ENCODE results near the gene BTN3A1. TPM values are rescaled to one million over a fixed set of nuclear protein-coding genes. Genes with fewer than 3 reads are reported as not detected.

BTN3A1 gene
- total and polyA plus RNA-seq, 2 of the 13 experiments (the other 11 are each of a cell fraction or from before 2014, with no cell fraction given): 13.3 to 14.0 TPM

- no peak for TF ChIP-seq PREB (CRISPR knock-in tag; IDR thresholded peaks at IDR 0.05)
- TF ChIP-seq, protein P1, sequence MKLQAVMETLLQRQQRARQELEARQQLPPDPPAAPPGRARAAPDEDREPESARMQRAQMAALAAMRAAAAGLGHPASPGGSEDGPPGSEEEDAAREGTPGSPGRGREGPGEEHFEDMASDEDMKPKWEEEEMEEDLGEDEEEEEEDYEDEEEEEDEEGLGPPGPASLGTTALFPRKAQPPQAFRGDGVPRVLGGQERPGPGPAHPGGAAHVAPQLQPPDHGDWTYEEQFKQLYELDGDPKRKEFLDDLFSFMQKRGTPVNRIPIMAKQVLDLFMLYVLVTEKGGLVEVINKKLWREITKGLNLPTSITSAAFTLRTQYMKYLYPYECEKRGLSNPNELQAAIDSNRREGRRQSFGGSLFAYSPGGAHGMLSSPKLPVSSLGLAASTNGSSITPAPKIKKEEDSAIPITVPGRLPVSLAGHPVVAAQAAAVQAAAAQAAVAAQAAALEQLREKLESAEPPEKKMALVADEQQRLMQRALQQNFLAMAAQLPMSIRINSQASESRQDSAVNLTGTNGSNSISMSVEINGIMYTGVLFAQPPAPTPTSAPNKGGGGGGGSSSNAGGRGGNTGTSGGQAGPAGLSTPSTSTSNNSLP (IDR thresholded peaks at IDR 0.05; ENCODE audit: low read depth, low read length): no peak; the same call in 1 of the 2 replicates
- TF ChIP-seq ZNF44 (CRISPR knock-in tag; IDR thresholded peaks at IDR 0.05): no peak
- TF ChIP-seq MEIS2 (CRISPR knock-in tag; IDR thresholded peaks at IDR 0.05): no peak
- TF ChIP-seq ZNF180 (CRISPR knock-in tag; IDR thresholded peaks at IDR 0.05; ENCODE audit: borderline replicate concordance, low read depth): no peak
- no peak for TF ChIP-seq TBP (CRISPR knock-in tag; IDR thresholded peaks at IDR 0.05)
- TF ChIP-seq FOXP1 (IDR thresholded peaks at IDR 0.05): no peak
- TF ChIP-seq FOXP1 (CRISPR knock-in tag; IDR thresholded peaks at IDR 0.05): 0 out of 2 replicates have a peak, but pooled peaks have one; percentile 6
- TF ChIP-seq RXRB (CRISPR knock-in tag; IDR thresholded peaks at IDR 0.05; ENCODE audit: borderline replicate concordance): peak; percentile 11; the same call in 1 of the 2 replicates
- no peak for TF ChIP-seq FOXP4 (CRISPR knock-in tag; IDR thresholded peaks at IDR 0.05)
- TF ChIP-seq HNRNPL (IDR thresholded peaks at IDR 0.05; ENCODE audit: low read depth, low read length): no peak
- TF ChIP-seq ZNF672 (CRISPR knock-in tag; IDR thresholded peaks at IDR 0.05): no peak
- TF ChIP-seq ZNF839 (CRISPR knock-in tag; IDR thresholded peaks at IDR 0.05; ENCODE audit: borderline replicate concordance): 0 out of 2 replicates have a peak, but pooled peaks have one; percentile 49
- TF ChIP-seq ARID5B (CRISPR knock-in tag; IDR thresholded peaks at IDR 0.05): no peak
- TF ChIP-seq KAT7 (CRISPR knock-in tag; IDR thresholded peaks at IDR 0.05; ENCODE audit: borderline replicate concordance): no peak
- TF ChIP-seq ZNF614 (CRISPR knock-in tag; IDR thresholded peaks at IDR 0.05; ENCODE audit: borderline replicate concordance): 0 out of 2 replicates have a peak, but pooled peaks have one; percentile 25
- TF ChIP-seq, protein P2, sequence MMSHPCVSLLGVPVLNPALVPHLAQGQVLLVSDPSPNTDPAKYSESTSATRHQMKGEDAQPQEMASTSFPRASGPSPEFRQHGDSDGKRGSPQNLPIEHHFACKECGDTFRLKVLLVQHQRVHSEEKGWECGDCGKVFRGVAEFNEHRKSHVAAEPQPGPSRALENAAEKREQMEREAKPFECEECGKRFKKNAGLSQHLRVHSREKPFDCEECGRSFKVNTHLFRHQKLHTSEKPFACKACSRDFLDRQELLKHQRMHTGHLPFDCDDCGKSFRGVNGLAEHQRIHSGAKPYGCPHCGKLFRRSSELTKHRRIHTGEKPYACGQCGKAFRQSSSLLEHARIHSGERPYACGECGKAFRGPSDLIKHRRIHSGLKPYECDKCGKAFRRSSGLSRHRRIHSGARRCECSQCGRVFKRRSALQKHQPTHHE (CRISPR knock-in tag; IDR thresholded peaks at IDR 0.05; ENCODE audit: borderline replicate concordance): no peak
Measured at GRCh38 chr6:26420688-26421171, 18.7 kb downstream of the BTN3A1 start (continued).
